ENCODE data around the gene NT5C2. TPM values are rescaled to one million over a fixed set of nuclear protein-coding genes. Genes with fewer than 3 reads are reported as not detected.

The NT5C2 gene
- total RNA-seq, 1 experiment from 2014 or later: 74.6 TPM

DNA sequence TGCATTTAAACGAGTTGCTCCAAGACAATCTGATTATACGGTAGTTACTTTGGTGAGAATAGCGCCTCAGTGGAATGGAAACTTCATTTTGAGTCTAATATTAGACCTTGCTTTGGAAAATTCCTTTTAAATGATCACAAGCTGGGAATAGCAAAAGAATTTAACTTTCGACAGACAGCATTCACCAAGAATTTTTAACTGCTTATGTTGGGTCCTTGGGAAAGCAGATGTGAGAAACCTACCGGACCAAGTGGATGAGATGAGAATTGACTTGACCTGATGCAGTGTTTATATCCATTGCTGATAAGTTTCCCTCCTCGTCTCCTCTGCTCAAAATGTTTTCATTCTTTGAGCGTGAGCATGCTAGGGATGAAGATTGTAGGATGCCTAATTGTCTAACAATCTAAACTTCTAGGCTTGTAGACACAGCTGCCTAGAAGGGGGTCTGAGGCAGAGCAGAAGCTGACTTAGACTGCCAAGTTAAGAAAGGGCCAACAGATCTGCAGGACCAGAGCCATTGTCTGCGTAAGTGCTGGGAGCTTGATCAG, 148.1 kb downstream of the NT5C2 start:
- BruUV-seq (replicated peaks): no TSS peak
- CTCF ChIA-PET: no interaction called here
- ATAC-seq (no peak), DNase-seq (no peak)
- no peak overlapping the region for H2AFZ ChIP-seq (ENCODE audit: low read length)
- no peak overlapping the region for H3K27ac ChIP-seq (ENCODE audit: low read length)
- intact Hi-C loops (cut with micrococcal nuclease): no loop called here
- TF ChIP-seq EZH2phosphoT487 (IDR thresholded peaks at IDR 0.05; ENCODE audit: borderline replicate concordance, low read length) (no peak), EZH2 (IDR thresholded peaks at IDR 0.05; ENCODE audit: low read length, unreplicated experiment) (no peak), CTCF (conservative IDR thresholded peaks at IDR 0.05; ENCODE audit: low read depth, low read length) (no peak)
- H3K9ac ChIP-seq (ENCODE audit: low read length): no peak overlapping the region
- H3K4me3 ChIP-seq (ENCODE audit: low read length): no peak overlapping the region
- no peak overlapping the region for H3K4me2 ChIP-seq (ENCODE audit: low read length)
- no peaks in the 10 kb centered on the region for H3F3A ChIP-seq (ENCODE audit: low read length, unreplicated experiment)
- H4K20me1 ChIP-seq (ENCODE audit: low read length): no peaks in the 10 kb centered on the region
- H3K9me3 ChIP-seq (ENCODE audit: low read length): no peaks in the 10 kb centered on the region
- no peaks in the 10 kb centered on the region for H3K36me3 ChIP-seq (ENCODE audit: low read depth, low read length)
- POLR2A ChIA-PET (ENCODE audit: unreplicated experiment): no interaction called here
- no peaks in the 10 kb centered on the region for H3K9me2 ChIP-seq (replicated peaks; ENCODE audit: low read length)
- H3K79me2 ChIP-seq (ENCODE audit: low read length): no peaks in the 10 kb centered on the region
- no peaks in the 10 kb centered on the region for H3K27me3 ChIP-seq (ENCODE audit: low read length)
- H3K4me1 ChIP-seq (ENCODE audit: insufficient read depth, low read length): no peaks in the 10 kb centered on the region

GRCh38 chr10:103042908-103043307, 150.2 kb downstream of the NT5C2 start:
- POLR2A ChIA-PET (ENCODE audit: unreplicated experiment): no interaction called here
- Histone ChIP-seq H3K4me3 (ENCODE audit: low read length) (no peak overlapping the region), H3K4me2 (ENCODE audit: low read length) (no peak overlapping the region), H3K27ac (ENCODE audit: low read length) (no peak overlapping the region), H3K9me3 (ENCODE audit: low read length) (no peaks in the 10 kb centered on the region), H4K20me1 (ENCODE audit: low read length) (no peaks in the 10 kb centered on the region), H3F3A (ENCODE audit: low read length, unreplicated experiment) (no peaks in the 10 kb centered on the region), H3K79me2 (ENCODE audit: low read length) (no peaks in the 10 kb centered on the region), H3K27me3 (ENCODE audit: low read length) (no peaks in the 10 kb centered on the region), H3K9ac (ENCODE audit: low read length) (no peak overlapping the region), H3K36me3 (ENCODE audit: low read depth, low read length) (no peaks in the 10 kb centered on the region), H3K4me1 (ENCODE audit: insufficient read depth, low read length) (no peaks in the 10 kb centered on the region), H2AFZ (ENCODE audit: low read length) (no peak overlapping the region), H3K9me2 (replicated peaks; ENCODE audit: low read length) (no peaks in the 10 kb centered on the region)
- ATAC-seq (no peak), DNase-seq (no peak)
- TF ChIP-seq CTCF (conservative IDR thresholded peaks at IDR 0.05; ENCODE audit: low read depth, low read length) (0 out of 2 replicates have a peak, but pooled peaks have one; percentile 15), EZH2phosphoT487 (IDR thresholded peaks at IDR 0.05; ENCODE audit: borderline replicate concordance, low read length) (no peak)
- intact Hi-C loops (cut with micrococcal nuclease): no loop called here
- no TSS peak for BruUV-seq (replicated peaks)
- CTCF ChIA-PET: no interaction called here

- intact Hi-C loops (cut with micrococcal nuclease): no loop called here
- Histone ChIP-seq H3K4me3 (ENCODE audit: low read length) (no peak overlapping the region), H3K9me2 (replicated peaks; ENCODE audit: low read length) (no peaks in the 10 kb centered on the region), H2AFZ (ENCODE audit: low read length) (no peak overlapping the region), H4K20me1 (ENCODE audit: low read length) (no peaks in the 10 kb centered on the region), H3K27me3 (ENCODE audit: low read length) (no peaks in the 10 kb centered on the region), H3K4me2 (ENCODE audit: low read length) (no peak overlapping the region), H3K4me1 (ENCODE audit: insufficient read depth, low read length) (no peaks in the 10 kb centered on the region), H3F3A (ENCODE audit: low read length, unreplicated experiment) (no peaks in the 10 kb centered on the region), H3K79me2 (ENCODE audit: low read length) (no peaks in the 10 kb centered on the region), H3K36me3 (ENCODE audit: low read depth, low read length) (no peaks in the 10 kb centered on the region), H3K9me3 (ENCODE audit: low read length) (no peaks in the 10 kb centered on the region), H3K27ac (ENCODE audit: low read length) (no peak overlapping the region), H3K9ac (ENCODE audit: low read length) (no peak overlapping the region)
- no TSS peak for BruUV-seq (replicated peaks)
- ChIA-PET POLR2A (ENCODE audit: unreplicated experiment) (no interaction called here), CTCF (no interaction called here)
- DNase-seq (no peak), ATAC-seq (no peak)
- TF ChIP-seq CTCF (conservative IDR thresholded peaks at IDR 0.05; ENCODE audit: low read depth, low read length) (no peak), EZH2phosphoT487 (IDR thresholded peaks at IDR 0.05; ENCODE audit: borderline replicate concordance, low read length) (no peak), EZH2 (IDR thresholded peaks at IDR 0.05; ENCODE audit: low read length, unreplicated experiment) (no peak)
Observed at GRCh38 chr10:103042129-103042528, 150.9 kb downstream of the NT5C2 start.

All from PC-3 (cell line).